GM12875 (cell line): ENCODE data around the gene SHROOM1.
"Not testable (repeated sequence)": the region's sequence is repeated elsewhere in the genome, so short reads cannot be mapped to it uniquely, and the experiment has no call there.

Experiments used
- H3K4me3 ChIP-seq: one replicate; pipeline ENCODE4 v1.5.1; 2011; ENCODE audit warnings: low read depth, low read length, control low read depth
- CTCF ChIP-seq: IDR thresholded peaks from 2 replicates; pipeline ENCODE4 v1.5.1; 2011; ENCODE audit warnings: low read depth, mild to moderate bottlenecking, control low read depth, inconsistent platforms, low read length, moderate library complexity, borderline replicate concordance; ENCODE audit not compliant: insufficient read depth

Gene SHROOM1

GRCh38 chr5:132807163-132807838 lies 23.1 kb downstream of the SHROOM1 start:
- TF ChIP-seq CTCF = peak; percentile 14; the same call in 1 of the 2 replicates
- no peak overlapping the region for H3K4me3 ChIP-seq

GRCh38 chr5:132806804-132807162 lies 23.7 kb downstream of the SHROOM1 start:
- not testable (repeated sequence) for H3K4me3 ChIP-seq

- not testable (repeated sequence) for H3K4me3 ChIP-seq
Measured at GRCh38 chr5:132805872-132806271, 24.6 kb downstream of the SHROOM1 start.

GRCh38 chr5:132804219-132804618 lies 26.2 kb downstream of the SHROOM1 start:
- not testable (repeated sequence) for H3K4me3 ChIP-seq

GRCh38 chr5:132802685-132803066 lies 27.8 kb downstream of the SHROOM1 start:
- not testable (repeated sequence) for H3K4me3 ChIP-seq

GRCh38 chr5:132802044-132802684 lies 28.3 kb downstream of the SHROOM1 start:
- H3K4me3 ChIP-seq = no peak overlapping the region
- TF ChIP-seq CTCF = no peak

GRCh38 chr5:132800545-132800944 lies 29.9 kb downstream of the SHROOM1 start:
- TF ChIP-seq CTCF = no peak

GRCh38 chr5:132799392-132799791 lies 31.1 kb downstream of the SHROOM1 start:
- no peak for TF ChIP-seq CTCF
- H3K4me3 ChIP-seq = no peak overlapping the region

More at GRCh38 chr5:132800545-132800944, 29.9 kb downstream of the SHROOM1 start:
- no peak overlapping the region for H3K4me3 ChIP-seq

GRCh38 chr5:132797651-132798050 lies 32.8 kb downstream of the SHROOM1 start:
- no peak overlapping the region for H3K4me3 ChIP-seq
- TF ChIP-seq CTCF = no peak
